Omental fat pad (tissue), 4 donors: Measurements from ENCODE around the gene TRMT112. TPM values are rescaled to one million over a fixed set of nuclear protein-coding genes. Genes with fewer than 3 reads are reported as not detected.

Experiments used
- ATAC-seq: fragments of 150-250 bp; one replicate; pipeline ENCODE4 v1.9.1; 2016; ENCODE audit warnings: mild to moderate bottlenecking, moderate library complexity; ENCODE audit not compliant: low FRiP score
- DNase-seq: peaks from one replicate; pipeline ENCODE4 v3.0.0-alpha.2; 2019; ENCODE audit warnings: low spot score
- CTCF ChIP-seq, 3 donors: fragments of 450-650 bp; IDR thresholded peaks; one replicate each; pipeline ENCODE4 v1.5.1; 2016 to 2017; ENCODE audit warnings: antibody characterized with exemption in 3 of 3, mild to moderate bottlenecking in 3 of 3, moderate library complexity in 2 of 3
- total RNA-seq, 4 donors: library from RNA; depleted of rRNA; stranded (reverse); fragments of >200 nt; gene quantifications; one replicate each; pipeline ENCODE4 v1.1.0, GENCODE V29; 2016

Gene TRMT112
- total RNA-seq, 4 donors from 2014 or later: 180 to 263 (median 215) TPM

GRCh38 chr11:64355078-64355940, 38.0 kb upstream of the TRMT112 start:
- peak in 1 of 3 donors; percentile 52 for TF ChIP-seq CTCF (IDR thresholded peaks at IDR 0.05)
- DNase-seq: peak; percentile 46
- ATAC-seq: peak; percentile 31

- DNase-seq: no peak
- ATAC-seq: no peak
- TF ChIP-seq CTCF (IDR thresholded peaks at IDR 0.05): no peak
Observed at GRCh38 chr11:64353715-64354506, 36.6 kb upstream of the TRMT112 start.

GRCh38 chr11:64352995-64353714, 35.8 kb upstream of the TRMT112 start:
- TF ChIP-seq CTCF (IDR thresholded peaks at IDR 0.05): no peak
- no peak for ATAC-seq
- DNase-seq: no peak

- DNase-seq: no peak
- no peak for TF ChIP-seq CTCF (IDR thresholded peaks at IDR 0.05)
- ATAC-seq: no peak
Observed at GRCh38 chr11:64352099-64352994, 35.0 kb upstream of the TRMT112 start.

- no peak for TF ChIP-seq CTCF (IDR thresholded peaks at IDR 0.05)
- no peak for ATAC-seq
- DNase-seq: no peak
Observed at GRCh38 chr11:64351136-64351631, 33.8 kb upstream of the TRMT112 start.

GRCh38 chr11:64349404-64349803, 32.0 kb upstream of the TRMT112 start:
- no peak for TF ChIP-seq CTCF (IDR thresholded peaks at IDR 0.05)
- ATAC-seq (no peak), DNase-seq (no peak)
